Ascending aorta (tissue), 2 donors: Measurements from ENCODE around the gene PBX4. TPM values are rescaled to one million over a fixed set of nuclear protein-coding genes. Genes with fewer than 3 reads are reported as not detected.
A peak's percentile ranks its signal among the peaks of the same experiment; 100 is the strongest.

Experiments
- DNase-seq, 2 donors: peaks; one replicate each; pipeline ENCODE4 v3.0.0-alpha.2; 2019; ENCODE audit warnings: low spot score in 2 of 2
- H3K27ac ChIP-seq, 2 donors: fragments of 200-600 bp; sonication (generic); one replicate each; pipeline ENCODE4 v1.5.1; 2016 to 2017; ENCODE audit warnings: mild to moderate bottlenecking in 1 of 2
- H3K27me3 ChIP-seq: fragments of 200-600 bp; sonication (generic); one replicate; pipeline ENCODE4 v1.5.1; 2017
- H3K36me3 ChIP-seq, 2 donors: fragments of 200-600 bp; sonication (generic); one replicate each; pipeline ENCODE4 v1.5.1; 2016
- H3K4me1 ChIP-seq, 2 donors: fragments of 200-600 bp; sonication (generic); one replicate each; pipeline ENCODE4 v1.5.1; 2016 to 2017; ENCODE audit warnings: mild to moderate bottlenecking in 1 of 2
- H3K4me3 ChIP-seq, 2 donors: fragments of 200-600 bp; sonication (generic); one replicate each; pipeline ENCODE4 v1.5.1; 2016 to 2017; ENCODE audit warnings: mild to moderate bottlenecking in 1 of 2
- H3K9me3 ChIP-seq, 2 donors: fragments of 200-600 bp; sonication (generic); one replicate each; pipeline ENCODE4 v1.5.1; 2016
- CTCF ChIP-seq, 3 experiments: fragments of 200-600 bp in 2 of 3; fragments of 450-650 bp in 1 of 3; sonication (generic) in 2 of 3; IDR thresholded peaks; one replicate each; pipeline ENCODE4 v1.5.1; 2016 to 2019; ENCODE audit warnings: antibody characterized with exemption in 3 of 3, mild to moderate bottlenecking in 1 of 3, moderate library complexity in 1 of 3
- intact Hi-C: fragments of 100-400 bp; cut with DNase I; formaldehyde crosslinking; loops from one replicate; pipeline ENCODE4 v1.15.1; 2023
- total RNA-seq: library from RNA; depleted of rRNA; stranded (reverse); fragments of >200 nt; gene quantifications from one replicate; pipeline ENCODE4 v1.1.0, GENCODE V29; 2016

Gene PBX4
- total RNA-seq, 1 donor from 2014 or later: not detected

GRCh38 chr19:19537075-19538048 lies 81.1 kb downstream of the PBX4 start:
- H3K36me3 ChIP-seq: peaks cover 0 to 3% of the 10 kb centered on the region in 2 donors
- TF ChIP-seq CTCF (IDR thresholded peaks at IDR 0.05): no peak
- peaks cover 13% of the 10 kb centered on the region for H3K27me3 ChIP-seq
- intact Hi-C loops: no loop called here
- no peak for DNase-seq
- peak overlapping the region in 1 of 2 donors; percentile 51 for H3K4me3 ChIP-seq
- no peak overlapping the region for H3K27ac ChIP-seq
- H3K9me3 ChIP-seq: no peaks in the 10 kb centered on the region
- peaks cover 6 to 12% of the 10 kb centered on the region in 2 donors for H3K4me1 ChIP-seq

- DNase-seq: no peak
- TF ChIP-seq CTCF (IDR thresholded peaks at IDR 0.05): no peak
- Histone ChIP-seq H3K4me1 (peaks cover 5 to 6% of the 10 kb centered on the region in 2 donors), H3K27me3 (peaks cover 6% of the 10 kb centered on the region), H3K36me3 (peaks cover 0 to 3% of the 10 kb centered on the region in 2 donors), H3K27ac (no peak overlapping the region), H3K9me3 (no peaks in the 10 kb centered on the region), H3K4me3 (no peak overlapping the region)
- intact Hi-C loops: no loop called here
These were observed 82.9 kb downstream of the PBX4 start for GRCh38 chr19:19535311-19536191.

GRCh38 chr19:19534556-19535265 lies 83.8 kb downstream of the PBX4 start:
- Histone ChIP-seq H3K9me3 (no peaks in the 10 kb centered on the region), H3K27me3 (peaks cover 6% of the 10 kb centered on the region), H3K4me3 (no peak overlapping the region), H3K27ac (no peak overlapping the region), H3K4me1 (peaks cover 3 to 6% of the 10 kb centered on the region in 2 donors), H3K36me3 (peaks cover 0 to 3% of the 10 kb centered on the region in 2 donors)
- intact Hi-C loops: loop anchor here (5.0 kb wide), 1 partner anchor 743 kb away; no protein-coding TSS in a partner anchor
- no peak for TF ChIP-seq CTCF (IDR thresholded peaks at IDR 0.05)
- no peak for DNase-seq

GRCh38 chr19:19533841-19534240 lies 84.6 kb downstream of the PBX4 start:
- Histone ChIP-seq H3K27me3 (peaks cover 6% of the 10 kb centered on the region), H3K27ac (no peak overlapping the region), H3K36me3 (peaks cover 0 to 3% of the 10 kb centered on the region in 2 donors), H3K4me1 (peaks cover 3 to 6% of the 10 kb centered on the region in 2 donors), H3K9me3 (no peaks in the 10 kb centered on the region), H3K4me3 (no peak overlapping the region)
- TF ChIP-seq CTCF (IDR thresholded peaks at IDR 0.05): no peak
- no peak for DNase-seq
- intact Hi-C loops: loop anchor here (5.0 kb wide), 1 partner anchor 743 kb away; no protein-coding TSS in a partner anchor
